Activated naive CD8-positive, alpha-beta T cell treated with anti-CD3 and anti-CD28 coated beads, Interleukin-2, amount 10 ng/mL, durations not matched to agents 7 days and 5 days (primary cell): ENCODE results near the gene PCSK2. TPM values are rescaled to one million over a fixed set of nuclear protein-coding genes. Genes with fewer than 3 reads are reported as not detected.

ENCODE experiments used
- ATAC-seq: fragments of 150-1000 bp; cut with Tn5 transposase; one replicate; pipeline ENCODE4 v1.10.0; 2021; ENCODE audit warnings: low read depth, moderate library complexity
- POLR2A ChIA-PET: fragments of 350-600 bp; sonication (Branson Sonifier 250); formaldehyde crosslinking; loops from one replicate; lab custom pipeline; 2021; ENCODE audit warnings: antibody characterized with exemption; lab: Charles Lee
- DNase-seq: peaks from one replicate; pipeline ENCODE4 v3.0.0; 2021
- H3K27ac Mint-ChIP-seq: one replicate; pipeline ENCODE4 v1.8.0; 2022; ENCODE audit warnings: mild to moderate bottlenecking, mixed read lengths
- H3K27me3 Mint-ChIP-seq: one replicate; pipeline ENCODE4 v1.8.0; 2022; ENCODE audit warnings: mild to moderate bottlenecking, moderate library complexity, mixed read lengths
- H3K36me3 Mint-ChIP-seq: one replicate; pipeline ENCODE4 v1.8.0; 2021; ENCODE audit warnings: mild to moderate bottlenecking, mixed read lengths
- H3K4me1 Mint-ChIP-seq: one replicate; pipeline ENCODE4 v1.8.0; 2021; ENCODE audit warnings: mixed read lengths
- H3K4me3 Mint-ChIP-seq: one replicate; pipeline ENCODE4 v1.8.0; 2022; ENCODE audit warnings: mild to moderate bottlenecking, moderate library complexity, mixed read lengths
- H3K9me3 Mint-ChIP-seq: one replicate; pipeline ENCODE4 v1.8.0; 2021; ENCODE audit warnings: mixed read lengths
- total RNA-seq, 2 experiments: library from RNA; stranded (reverse); gene quantifications; one replicate each; pipeline ENCODE4 v1.2.3, GENCODE V29; 2021

PCSK2 gene
- total RNA-seq, 2 experiments from 2014 or later, result not detected

GRCh38 chr20:17439616-17440296 is 212.9 kb downstream of the PCSK2 start:
- DNase-seq (no peak), ATAC-seq (no peak)
- Mint-ChIP-seq H3K4me1 (no peaks in the 10 kb centered on the region), H3K27me3 (peaks cover 13% of the 10 kb centered on the region), H3K9me3 (no peaks in the 10 kb centered on the region), H3K36me3 (no peaks in the 10 kb centered on the region), H3K27ac (no peak overlapping the region), H3K4me3 (no peak overlapping the region)
- POLR2A ChIA-PET, result no interaction called here

GRCh38 chr20:17441745-17442144 is 214.9 kb downstream of the PCSK2 start:
- POLR2A ChIA-PET, result no interaction called here
- Mint-ChIP-seq H3K27ac (no peak overlapping the region), H3K36me3 (no peaks in the 10 kb centered on the region)

GRCh38 chr20:17442588-17442987 is 215.7 kb downstream of the PCSK2 start:
- Mint-ChIP-seq H3K36me3 (no peaks in the 10 kb centered on the region), H3K27ac (no peak overlapping the region), H3K4me1 (no peaks in the 10 kb centered on the region), H3K4me3 (no peak overlapping the region), H3K9me3 (no peaks in the 10 kb centered on the region), H3K27me3 (peaks cover 16% of the 10 kb centered on the region)
- DNase-seq, result no peak
- ATAC-seq, result no peak
- POLR2A ChIA-PET, result no interaction called here

More at GRCh38 chr20:17441745-17442144, 214.9 kb downstream of the PCSK2 start:
- Mint-ChIP-seq H3K4me3 (no peak overlapping the region), H3K27me3 (peaks cover 15% of the 10 kb centered on the region), H3K4me1 (no peaks in the 10 kb centered on the region), H3K9me3 (no peaks in the 10 kb centered on the region)
- ATAC-seq (no peak), DNase-seq (no peak)

- ATAC-seq, result no peak
- POLR2A ChIA-PET, result no interaction called here
Observed at GRCh38 chr20:17443131-17443858, 216.5 kb downstream of the PCSK2 start.

GRCh38 chr20:17444091-17444490 is 217.3 kb downstream of the PCSK2 start:
- POLR2A ChIA-PET, result no interaction called here
- Mint-ChIP-seq H3K27me3 (peaks cover 16% of the 10 kb centered on the region), H3K36me3 (no peaks in the 10 kb centered on the region), H3K27ac (no peak overlapping the region), H3K9me3 (no peaks in the 10 kb centered on the region), H3K4me1 (no peaks in the 10 kb centered on the region), H3K4me3 (no peak overlapping the region)
- DNase-seq (no peak), ATAC-seq (no peak)

More at GRCh38 chr20:17443131-17443858, 216.5 kb downstream of the PCSK2 start:
- Mint-ChIP-seq H3K27me3 (peaks cover 16% of the 10 kb centered on the region), H3K4me3 (no peak overlapping the region), H3K9me3 (no peaks in the 10 kb centered on the region), H3K27ac (no peak overlapping the region), H3K4me1 (no peaks in the 10 kb centered on the region), H3K36me3 (no peaks in the 10 kb centered on the region)
- no peak for DNase-seq

- no peak overlapping the region for H3K4me3 Mint-ChIP-seq
- no peaks in the 10 kb centered on the region for H3K36me3 Mint-ChIP-seq
- H3K27ac Mint-ChIP-seq, result no peak overlapping the region
- POLR2A ChIA-PET, result no interaction called here
- ATAC-seq (no peak), DNase-seq (no peak)
- H3K9me3 Mint-ChIP-seq, result no peaks in the 10 kb centered on the region
- H3K4me1 Mint-ChIP-seq, result no peaks in the 10 kb centered on the region
- peaks cover 16% of the 10 kb centered on the region for H3K27me3 Mint-ChIP-seq
Observed at GRCh38 chr20:17445543-17445942, 218.7 kb downstream of the PCSK2 start.

GRCh38 chr20:17446171-17446570 is 219.3 kb downstream of the PCSK2 start:
- Mint-ChIP-seq H3K27me3 (peaks cover 16% of the 10 kb centered on the region), H3K4me3 (no peak overlapping the region), H3K4me1 (no peaks in the 10 kb centered on the region), H3K36me3 (no peaks in the 10 kb centered on the region), H3K9me3 (no peaks in the 10 kb centered on the region), H3K27ac (no peak overlapping the region)
- DNase-seq (no peak), ATAC-seq (no peak)
- POLR2A ChIA-PET, result no interaction called here

GRCh38 chr20:17448071-17448470 is 221.2 kb downstream of the PCSK2 start:
- Mint-ChIP-seq H3K36me3 (no peaks in the 10 kb centered on the region), H3K9me3 (no peaks in the 10 kb centered on the region), H3K4me1 (no peaks in the 10 kb centered on the region), H3K27ac (no peak overlapping the region), H3K27me3 (peaks cover 20% of the 10 kb centered on the region), H3K4me3 (no peak overlapping the region)
- ATAC-seq (no peak), DNase-seq (no peak)
- POLR2A ChIA-PET, result no interaction called here

GRCh38 chr20:17449031-17449430 is 222.2 kb downstream of the PCSK2 start:
- Mint-ChIP-seq H3K4me1 (no peaks in the 10 kb centered on the region), H3K36me3 (no peaks in the 10 kb centered on the region), H3K27ac (no peak overlapping the region), H3K27me3 (peaks cover 18% of the 10 kb centered on the region), H3K4me3 (no peak overlapping the region), H3K9me3 (no peaks in the 10 kb centered on the region)
- POLR2A ChIA-PET, result no interaction called here
- DNase-seq (no peak), ATAC-seq (no peak)

GRCh38 chr20:17452441-17452840 is 225.6 kb downstream of the PCSK2 start:
- Mint-ChIP-seq H3K36me3 (no peaks in the 10 kb centered on the region), H3K4me3 (no peak overlapping the region), H3K27me3 (peaks cover 18% of the 10 kb centered on the region), H3K9me3 (no peaks in the 10 kb centered on the region), H3K4me1 (no peaks in the 10 kb centered on the region), H3K27ac (no peak overlapping the region)
- DNase-seq (no peak), ATAC-seq (no peak)
- POLR2A ChIA-PET, result no interaction called here

- Mint-ChIP-seq H3K4me1 (no peaks in the 10 kb centered on the region), H3K27me3 (peaks cover 19% of the 10 kb centered on the region), H3K9me3 (no peaks in the 10 kb centered on the region), H3K36me3 (no peaks in the 10 kb centered on the region), H3K4me3 (no peak overlapping the region), H3K27ac (no peak overlapping the region)
- POLR2A ChIA-PET, result no interaction called here
- no peak for ATAC-seq
- no peak for DNase-seq
Observed at GRCh38 chr20:17453592-17453991, 226.8 kb downstream of the PCSK2 start.

- no peak overlapping the region for H3K27ac Mint-ChIP-seq
Observed at GRCh38 chr20:17456279-17456678, 229.4 kb downstream of the PCSK2 start.

GRCh38 chr20:17457079-17457478 is 230.2 kb downstream of the PCSK2 start:
- no peak overlapping the region for H3K4me3 Mint-ChIP-seq
- H3K27ac Mint-ChIP-seq, result no peak overlapping the region
- peaks cover 15% of the 10 kb centered on the region for H3K27me3 Mint-ChIP-seq
- peaks cover 1% of the 10 kb centered on the region for H3K4me1 Mint-ChIP-seq
- H3K36me3 Mint-ChIP-seq, result no peaks in the 10 kb centered on the region
- POLR2A ChIA-PET, result no interaction called here
- ATAC-seq (no peak), DNase-seq (no peak)
- no peaks in the 10 kb centered on the region for H3K9me3 Mint-ChIP-seq

More at GRCh38 chr20:17456279-17456678, 229.4 kb downstream of the PCSK2 start:
- no peaks in the 10 kb centered on the region for H3K9me3 Mint-ChIP-seq
- peaks cover 22% of the 10 kb centered on the region for H3K27me3 Mint-ChIP-seq
- no peak overlapping the region for H3K4me3 Mint-ChIP-seq
- no peak for DNase-seq
- no peaks in the 10 kb centered on the region for H3K36me3 Mint-ChIP-seq
- POLR2A ChIA-PET, result no interaction called here
- ATAC-seq, result no peak
- peaks cover 1% of the 10 kb centered on the region for H3K4me1 Mint-ChIP-seq

- no peak overlapping the region for H3K27ac Mint-ChIP-seq
- H3K36me3 Mint-ChIP-seq, result no peaks in the 10 kb centered on the region
- H3K4me1 Mint-ChIP-seq, result peaks cover 1% of the 10 kb centered on the region
- DNase-seq (no peak), ATAC-seq (no peak)
- peaks cover 16% of the 10 kb centered on the region for H3K27me3 Mint-ChIP-seq
- no peaks in the 10 kb centered on the region for H3K9me3 Mint-ChIP-seq
- H3K4me3 Mint-ChIP-seq, result no peak overlapping the region
- POLR2A ChIA-PET, result no interaction called here
Observed at GRCh38 chr20:17457588-17458190, 230.8 kb downstream of the PCSK2 start.
